HUES6 (cell line): ENCODE measurements around the gene PEPD.

ENCODE experiments used
- H3K27ac ChIP-seq: 2 replicates; pipeline ENCODE4 v1.7.0; 2013; ENCODE audit warnings: low read depth, mild to moderate bottlenecking, low read length, inconsistent platforms
- H3K27me3 ChIP-seq: 2 replicates; pipeline ENCODE4 v1.6.1; 2013; ENCODE audit warnings: low read length; ENCODE audit not compliant: control insufficient read depth, insufficient read depth
- H3K36me3 ChIP-seq: 2 replicates; pipeline ENCODE4 v1.6.1; 2013; ENCODE audit warnings: low read length; ENCODE audit not compliant: control insufficient read depth, insufficient read depth
- H3K4me1 ChIP-seq: 2 replicates; pipeline ENCODE4 v1.6.1; 2013; ENCODE audit warnings: low read length; ENCODE audit not compliant: control insufficient read depth, insufficient read depth
- H3K4me3 ChIP-seq: 2 replicates; pipeline ENCODE4 v1.5.1; 2013; ENCODE audit warnings: low read depth, low read length
- H3K9ac ChIP-seq: one replicate; pipeline ENCODE4 v1.6.1; 2013; ENCODE audit warnings: mild to moderate bottlenecking, low read length
- H3K9me3 ChIP-seq: 2 replicates; pipeline ENCODE4 v1.6.1; 2013; ENCODE audit warnings: low read depth, low read length; ENCODE audit not compliant: control insufficient read depth, insufficient read depth

The PEPD gene

GRCh38 chr19:33464010-33464732 is 57.4 kb downstream of the PEPD start:
- no peak overlapping the region for H3K4me3 ChIP-seq
- H3K36me3 ChIP-seq: peaks cover 3% of the 10 kb centered on the region; the same call in 1 of the 2 replicates
- H3K4me1 ChIP-seq: no peaks in the 10 kb centered on the region; the same call in 1 of the 2 replicates
- no peak overlapping the region for H3K27ac ChIP-seq
- H3K27me3 ChIP-seq: no peaks in the 10 kb centered on the region
- no peak overlapping the region for H3K9ac ChIP-seq
- no peaks in the 10 kb centered on the region for H3K9me3 ChIP-seq

DNA sequence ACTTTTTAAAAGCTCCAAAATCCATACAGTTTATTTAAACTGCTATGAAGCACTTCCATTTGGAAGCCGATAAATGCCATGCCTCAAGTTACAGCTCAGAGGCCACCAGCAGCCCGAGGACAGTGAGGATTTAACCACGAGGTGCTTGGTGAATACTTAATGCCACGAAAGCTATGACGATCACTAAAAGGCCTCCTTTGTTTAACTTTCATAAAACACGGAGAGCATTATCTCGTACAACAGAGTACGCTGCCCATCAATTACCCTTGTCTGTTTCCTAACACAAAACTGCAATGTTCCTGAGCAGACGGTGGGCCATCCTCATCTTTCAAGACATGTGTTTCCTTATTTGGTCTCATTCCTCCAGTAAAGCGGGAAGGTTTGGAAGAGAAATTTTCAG is 58.4 kb downstream of the PEPD start:
- Histone ChIP-seq H3K9me3 (no peaks in the 10 kb centered on the region), H3K27me3 (no peaks in the 10 kb centered on the region), H3K4me1 (no peaks in the 10 kb centered on the region)

GRCh38 chr19:33462112-33462791 is 59.3 kb downstream of the PEPD start:
- H3K27ac ChIP-seq: no peak overlapping the region
- H3K9ac ChIP-seq: no peak overlapping the region
- H3K4me1 ChIP-seq: no peaks in the 10 kb centered on the region
- no peak overlapping the region for H3K4me3 ChIP-seq
- H3K36me3 ChIP-seq: peaks cover 5% of the 10 kb centered on the region
- no peaks in the 10 kb centered on the region for H3K9me3 ChIP-seq
- no peaks in the 10 kb centered on the region for H3K27me3 ChIP-seq

More for the DNA sequence above, 58.4 kb downstream of the PEPD start:
- no peak overlapping the region for H3K27ac ChIP-seq
- peaks cover 5% of the 10 kb centered on the region for H3K36me3 ChIP-seq
- no peak overlapping the region for H3K4me3 ChIP-seq
- H3K9ac ChIP-seq: no peak overlapping the region

- no peak overlapping the region for H3K4me3 ChIP-seq
- H3K36me3 ChIP-seq: peaks cover 5% of the 10 kb centered on the region
- H3K9me3 ChIP-seq: no peaks in the 10 kb centered on the region
- no peaks in the 10 kb centered on the region for H3K4me1 ChIP-seq
- no peaks in the 10 kb centered on the region for H3K27me3 ChIP-seq
- H3K27ac ChIP-seq: no peak overlapping the region
- no peak overlapping the region for H3K9ac ChIP-seq
These were observed 60.1 kb downstream of the PEPD start for GRCh38 chr19:33461256-33462111.

DNA sequence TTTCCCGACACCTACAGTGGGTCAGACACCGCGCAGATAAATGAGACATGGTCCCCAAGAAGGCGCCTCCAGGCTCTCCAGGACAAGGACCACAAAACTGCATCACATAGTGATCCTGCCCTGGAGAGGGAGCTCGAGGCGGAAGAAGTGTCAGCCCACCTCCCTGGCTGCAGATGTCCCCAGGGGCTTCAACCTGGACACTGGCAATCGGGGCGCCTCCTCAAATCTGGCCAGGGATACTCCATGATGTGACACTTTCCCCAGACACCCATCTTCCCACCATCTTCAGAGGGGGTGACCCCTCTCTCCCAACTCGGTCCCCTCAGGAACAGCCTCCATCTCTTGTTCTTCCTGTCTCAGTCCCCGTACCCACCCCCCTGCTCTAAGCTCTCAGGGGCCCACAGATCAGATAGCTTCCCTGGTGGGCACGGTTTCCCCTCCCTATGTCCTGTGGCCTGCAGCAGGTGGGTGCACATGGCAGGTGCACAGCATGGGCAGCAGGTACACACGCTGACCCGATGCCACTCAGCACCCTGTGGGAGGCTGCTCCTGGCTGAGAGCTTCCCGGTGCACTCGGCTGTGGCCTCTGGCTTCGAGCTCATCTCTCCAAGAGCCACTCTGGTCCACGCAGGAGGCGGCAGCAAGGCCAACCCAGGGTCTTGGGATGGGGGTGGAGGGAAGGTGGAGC is 61.2 kb downstream of the PEPD start:
- H3K27ac ChIP-seq: no peak overlapping the region
- H3K9me3 ChIP-seq: no peaks in the 10 kb centered on the region
- no peak overlapping the region for H3K9ac ChIP-seq
- no peaks in the 10 kb centered on the region for H3K4me1 ChIP-seq
- H3K4me3 ChIP-seq: no peak overlapping the region
- H3K27me3 ChIP-seq: no peaks in the 10 kb centered on the region
- H3K36me3 ChIP-seq: peaks cover 5% of the 10 kb centered on the region

GRCh38 chr19:33459222-33460090 is 62.1 kb downstream of the PEPD start:
- no peak overlapping the region for H3K4me3 ChIP-seq
- H3K36me3 ChIP-seq: peaks cover 5% of the 10 kb centered on the region
- H3K27me3 ChIP-seq: no peaks in the 10 kb centered on the region

GRCh38 chr19:33458807-33459206 is 62.8 kb downstream of the PEPD start:
- H3K27ac ChIP-seq: no peak overlapping the region
- H3K4me1 ChIP-seq: no peaks in the 10 kb centered on the region
- H3K9ac ChIP-seq: no peak overlapping the region
- no peak overlapping the region for H3K4me3 ChIP-seq
- H3K9me3 ChIP-seq: no peaks in the 10 kb centered on the region
- peaks cover 5% of the 10 kb centered on the region for H3K36me3 ChIP-seq
- no peaks in the 10 kb centered on the region for H3K27me3 ChIP-seq

More at GRCh38 chr19:33459222-33460090, 62.1 kb downstream of the PEPD start:
- H3K4me1 ChIP-seq: no peaks in the 10 kb centered on the region
- H3K27ac ChIP-seq: no peak overlapping the region
- no peaks in the 10 kb centered on the region for H3K9me3 ChIP-seq
- no peak overlapping the region for H3K9ac ChIP-seq

DNA sequence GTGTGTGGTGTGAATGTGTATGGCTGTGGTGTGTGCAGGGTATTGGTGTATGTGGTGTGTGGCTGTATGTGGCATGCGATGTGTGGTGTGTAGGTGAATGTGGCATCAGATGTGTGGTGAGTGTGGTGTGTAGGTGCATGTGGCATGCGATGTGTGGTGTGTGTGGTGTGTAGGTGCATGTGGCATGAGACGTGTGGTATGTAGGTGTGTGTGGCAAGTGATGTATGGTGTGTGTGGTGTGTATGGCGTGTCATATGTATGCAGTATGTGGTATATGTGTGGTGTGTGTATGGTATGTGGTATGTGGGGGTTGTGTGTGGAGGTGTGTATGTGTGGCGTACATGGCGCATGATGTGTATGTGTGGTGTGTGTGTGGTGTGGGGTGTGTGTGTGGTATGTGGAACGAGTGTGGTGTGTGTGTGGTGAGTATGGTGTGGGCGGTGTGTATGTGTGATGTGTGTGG is 63.4 kb downstream of the PEPD start:
- H3K27ac ChIP-seq: no peak overlapping the region
- no peak overlapping the region for H3K9ac ChIP-seq
- H3K4me1 ChIP-seq: no peaks in the 10 kb centered on the region
- no peaks in the 10 kb centered on the region for H3K27me3 ChIP-seq
- H3K9me3 ChIP-seq: no peaks in the 10 kb centered on the region
- no peak overlapping the region for H3K4me3 ChIP-seq
- peaks cover 3% of the 10 kb centered on the region for H3K36me3 ChIP-seq

- Histone ChIP-seq H3K4me1 (no peaks in the 10 kb centered on the region), H3K27me3 (no peaks in the 10 kb centered on the region), H3K9me3 (no peaks in the 10 kb centered on the region), H3K9ac (no peak overlapping the region), H3K36me3 (peaks cover 2% of the 10 kb centered on the region; the same call in 1 of the 2 replicates), H3K27ac (no peak overlapping the region), H3K4me3 (no peak overlapping the region)
These were observed 64.8 kb downstream of the PEPD start for GRCh38 chr19:33456845-33457220.
